Measurements from ENCODE around the gene HOXA13.

Gene HOXA13

DNA sequence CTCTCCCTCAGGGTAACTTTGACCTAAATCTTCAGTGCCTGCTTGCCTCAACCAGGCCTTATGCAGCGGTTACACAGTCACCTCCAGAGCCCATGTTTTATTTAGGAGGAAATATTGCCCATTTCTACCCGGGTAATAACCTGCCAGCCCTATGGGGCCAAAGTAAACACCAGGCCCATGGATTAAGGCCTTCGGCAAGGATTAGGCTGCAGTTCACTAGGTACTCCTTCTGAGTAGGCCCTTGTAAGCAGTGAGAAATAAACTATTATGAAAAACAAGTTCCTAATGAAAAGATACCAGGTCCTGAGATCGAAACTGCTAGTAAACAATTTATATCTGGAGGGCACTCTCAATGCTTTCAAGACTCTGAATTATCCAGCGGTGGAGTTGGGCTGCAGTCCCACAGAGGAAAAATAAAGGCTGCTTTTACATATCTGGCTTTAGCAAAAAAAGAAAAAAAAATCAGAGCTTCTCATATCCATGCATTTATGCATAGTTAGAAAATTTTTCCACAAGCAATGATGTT, 22.0 kb downstream of the HOXA13 start:
- no peak overlapping the region for H3K4me3 ChIP-seq (ENCODE audit: low read length)
- DNase-seq (ENCODE audit: low read depth) = no peak

GRCh38 chr7:27176962-27177794, 22.7 kb downstream of the HOXA13 start:
- no peak for DNase-seq (ENCODE audit: low read depth)
- TF ChIP-seq, protein P1, sequence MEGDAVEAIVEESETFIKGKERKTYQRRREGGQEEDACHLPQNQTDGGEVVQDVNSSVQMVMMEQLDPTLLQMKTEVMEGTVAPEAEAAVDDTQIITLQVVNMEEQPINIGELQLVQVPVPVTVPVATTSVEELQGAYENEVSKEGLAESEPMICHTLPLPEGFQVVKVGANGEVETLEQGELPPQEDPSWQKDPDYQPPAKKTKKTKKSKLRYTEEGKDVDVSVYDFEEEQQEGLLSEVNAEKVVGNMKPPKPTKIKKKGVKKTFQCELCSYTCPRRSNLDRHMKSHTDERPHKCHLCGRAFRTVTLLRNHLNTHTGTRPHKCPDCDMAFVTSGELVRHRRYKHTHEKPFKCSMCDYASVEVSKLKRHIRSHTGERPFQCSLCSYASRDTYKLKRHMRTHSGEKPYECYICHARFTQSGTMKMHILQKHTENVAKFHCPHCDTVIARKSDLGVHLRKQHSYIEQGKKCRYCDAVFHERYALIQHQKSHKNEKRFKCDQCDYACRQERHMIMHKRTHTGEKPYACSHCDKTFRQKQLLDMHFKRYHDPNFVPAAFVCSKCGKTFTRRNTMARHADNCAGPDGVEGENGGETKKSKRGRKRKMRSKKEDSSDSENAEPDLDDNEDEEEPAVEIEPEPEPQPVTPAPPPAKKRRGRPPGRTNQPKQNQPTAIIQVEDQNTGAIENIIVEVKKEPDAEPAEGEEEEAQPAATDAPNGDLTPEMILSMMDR (IDR thresholded peaks at IDR 0.05; ENCODE audit: insufficient read depth, low read depth, low read length, missing control alignments) = no peak
- no peak overlapping the region for H3K4me3 ChIP-seq (ENCODE audit: low read length)

More for the DNA sequence above, 22.0 kb downstream of the HOXA13 start:
- TF ChIP-seq, protein P1 (IDR thresholded peaks at IDR 0.05; ENCODE audit: insufficient read depth, low read depth, low read length, missing control alignments) = no peak

DNA sequence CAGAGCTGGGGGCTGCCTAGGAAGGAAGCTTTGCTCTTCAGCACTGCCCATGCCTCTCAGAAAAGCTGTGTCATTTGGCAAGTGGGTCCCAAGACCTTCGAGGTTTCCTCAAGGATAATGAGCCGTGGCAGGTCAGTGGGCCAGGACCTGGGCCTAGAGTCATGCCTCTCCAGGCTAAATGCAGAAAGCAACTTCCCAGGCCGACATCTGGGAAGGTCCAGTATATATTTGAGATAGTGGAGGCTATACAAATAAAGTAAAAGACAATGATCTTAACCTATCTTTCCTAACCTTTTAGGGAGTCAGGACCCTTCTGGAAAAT, 23.4 kb downstream of the HOXA13 start:
- TF ChIP-seq, protein P1 (IDR thresholded peaks at IDR 0.05; ENCODE audit: insufficient read depth, low read depth, low read length, missing control alignments) = no peak
- no peak overlapping the region for H3K4me3 ChIP-seq (ENCODE audit: low read length)
- no peak for DNase-seq (ENCODE audit: low read depth)

DNA sequence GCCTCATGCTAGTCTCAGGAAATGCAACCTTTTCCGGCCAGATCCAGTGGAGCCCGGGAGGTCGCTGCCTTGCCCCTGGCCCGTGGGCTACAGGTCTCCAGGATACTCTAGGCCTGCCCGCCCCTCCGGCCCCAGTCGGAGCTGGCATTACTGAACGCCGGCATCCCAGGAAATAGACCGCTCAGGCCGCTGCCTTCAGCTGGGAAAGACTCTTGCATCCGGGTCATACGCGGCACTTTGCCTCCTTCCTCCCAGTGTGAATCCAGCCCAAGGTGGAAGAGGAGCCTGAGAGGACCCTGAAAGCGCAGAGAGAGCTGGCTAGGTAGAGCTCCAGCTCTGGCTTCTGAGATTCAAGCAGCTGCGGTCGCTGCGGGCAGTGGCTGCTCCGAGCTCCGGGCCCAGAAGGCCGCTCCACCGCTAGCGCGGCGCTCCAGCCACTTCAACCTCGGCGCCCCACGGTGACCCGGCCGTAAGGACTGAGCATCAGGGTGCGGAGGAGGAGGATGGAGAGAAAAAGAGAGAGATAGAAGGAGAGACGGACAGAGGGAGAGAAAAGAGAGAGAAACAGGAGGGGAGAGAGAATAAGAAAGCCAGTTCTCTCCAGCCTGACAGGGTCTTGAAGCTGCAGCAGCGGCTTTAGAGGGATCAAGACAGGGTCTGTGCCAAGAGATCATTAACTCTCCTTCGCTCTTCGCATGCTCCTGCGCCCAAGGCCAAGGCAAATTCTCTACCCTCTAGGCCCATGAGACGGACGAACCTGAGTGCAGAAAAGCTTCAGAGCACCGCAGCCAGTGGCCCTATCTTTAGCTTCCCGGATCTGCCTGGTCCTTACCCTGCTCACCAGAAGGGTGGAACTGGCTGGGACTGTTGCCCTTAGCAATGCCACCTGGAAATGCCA, 24.0 kb downstream of the HOXA13 start:
- TF ChIP-seq, protein P1 (IDR thresholded peaks at IDR 0.05; ENCODE audit: insufficient read depth, low read depth, low read length, missing control alignments) = no peak
- no peak overlapping the region for H3K4me3 ChIP-seq (ENCODE audit: low read length)
- DNase-seq (ENCODE audit: low read depth) = no peak

GRCh38 chr7:27174874-27175625, 24.8 kb downstream of the HOXA13 start:
- TF ChIP-seq, protein P1 (IDR thresholded peaks at IDR 0.05; ENCODE audit: insufficient read depth, low read depth, low read length, missing control alignments) = no peak
- DNase-seq (ENCODE audit: low read depth) = no peak
- H3K4me3 ChIP-seq (ENCODE audit: low read length) = no peak overlapping the region
